Measurements from ENCODE around the gene ZFHX2. TPM values are rescaled to one million over a fixed set of nuclear protein-coding genes. Genes with fewer than 3 reads are reported as not detected.
A peak's percentile ranks its signal among the peaks of the same experiment; 100 is the strongest.

The ZFHX2 gene
- total and polyA plus RNA-seq, 8 donors: 2.9 to 6.2 (median 4.9) TPM

- ATAC-seq (no peak), DNase-seq (no peak)
- Histone ChIP-seq H3K4me1 (peaks cover 17 to 41% of the 10 kb centered on the region in 2 donors), H3K36me3 (peaks cover 0 to 55% of the 10 kb centered on the region in 2 donors), H3K4me3 (no peak overlapping the region), H3K9me3 (no peaks in the 10 kb centered on the region), H3K27me3 (no peaks in the 10 kb centered on the region), H3K27ac (no peak overlapping the region)
- TF ChIP-seq CTCF (IDR thresholded peaks at IDR 0.05): no peak
- intact Hi-C loops (cut with DNase I): no loop called here
Observed at GRCh38 chr14:23565626-23566025, 14.1 kb upstream of the ZFHX2 start.

- TF ChIP-seq CTCF (IDR thresholded peaks at IDR 0.05): no peak
- DNase-seq: no peak
- no peak for ATAC-seq
- Histone ChIP-seq H3K27me3 (no peaks in the 10 kb centered on the region), H3K27ac (no peak overlapping the region), H3K4me3 (no peak overlapping the region), H3K9me3 (no peaks in the 10 kb centered on the region), H3K36me3 (peaks cover 0 to 62% of the 10 kb centered on the region in 2 donors), H3K4me1 (peaks cover 17 to 41% of the 10 kb centered on the region in 2 donors)
- intact Hi-C loops (cut with DNase I): loop anchor here in 1 of 2 donors (5.0 kb wide), 1 partner anchor 88 kb away; no protein-coding TSS in a partner anchor
Observed at GRCh38 chr14:23564876-23565275, 13.3 kb upstream of the ZFHX2 start.

- no peak overlapping the region for H3K27ac ChIP-seq
- intact Hi-C loops (cut with DNase I): loop anchor here in 1 of 2 donors (5.0 kb wide), 1 partner anchor 87 kb away; no protein-coding TSS in a partner anchor
- peaks cover 0 to 68% of the 10 kb centered on the region in 2 donors for H3K36me3 ChIP-seq
- ATAC-seq (no peak), DNase-seq (no peak)
- H3K9me3 ChIP-seq: no peaks in the 10 kb centered on the region
- no peaks in the 10 kb centered on the region for H3K27me3 ChIP-seq
- no peak for TF ChIP-seq CTCF (IDR thresholded peaks at IDR 0.05)
- H3K4me1 ChIP-seq: peaks cover 17 to 41% of the 10 kb centered on the region in 2 donors
- no peak overlapping the region for H3K4me3 ChIP-seq
Observed at GRCh38 chr14:23564181-23564812, 12.7 kb upstream of the ZFHX2 start.

GRCh38 chr14:23563473-23564180 lies 12.1 kb upstream of the ZFHX2 start:
- DNase-seq (no peak), ATAC-seq (no peak)
- H3K27me3 ChIP-seq: no peaks in the 10 kb centered on the region
- H3K9me3 ChIP-seq: no peaks in the 10 kb centered on the region
- no peak overlapping the region for H3K27ac ChIP-seq
- peaks cover 16 to 37% of the 10 kb centered on the region in 2 donors for H3K4me1 ChIP-seq
- TF ChIP-seq CTCF (IDR thresholded peaks at IDR 0.05): no peak
- intact Hi-C loops (cut with DNase I): loop anchor here in 1 of 2 donors (5.0 kb wide), 1 partner anchor 86 kb away; no protein-coding TSS in a partner anchor
- no peak overlapping the region for H3K4me3 ChIP-seq
- H3K36me3 ChIP-seq: peaks cover 0 to 75% of the 10 kb centered on the region in 2 donors

- H3K4me1 ChIP-seq: peaks cover 9 to 30% of the 10 kb centered on the region in 2 donors
- H3K27ac ChIP-seq: no peak overlapping the region
- no peak for DNase-seq
- H3K36me3 ChIP-seq: peaks cover 0 to 76% of the 10 kb centered on the region in 2 donors
- no peaks in the 10 kb centered on the region for H3K27me3 ChIP-seq
- TF ChIP-seq CTCF (IDR thresholded peaks at IDR 0.05): peak; percentile 80 to 95
- no peak overlapping the region for H3K4me3 ChIP-seq
- intact Hi-C loops (cut with DNase I): loop anchor here in 1 of 2 donors (5.0 kb wide), 1 partner anchor 86 kb away; no protein-coding TSS in a partner anchor
- no peaks in the 10 kb centered on the region for H3K9me3 ChIP-seq
- ATAC-seq: peak; percentile 42
Observed at GRCh38 chr14:23562822-23563472, 11.4 kb upstream of the ZFHX2 start.

Measured in left lung (tissue), 10 donors.